Stimulated activated CD8-positive, alpha-beta memory T cell treated with anti-CD3 and anti-CD28 coated beads, Interleukin-12 subunit alpha, Interleukin-12 subunit beta, amount 100 ng/mL, for 4 hours (primary cell): ENCODE measurements around the gene VMP1.
"Not testable (repeated sequence)": the region's sequence is repeated elsewhere in the genome, so short reads cannot be mapped to it uniquely, and the experiment has no call there.

Experiments
- DNase-seq: peaks from one replicate; pipeline ENCODE4 v3.0.0-alpha.2; 2020; ENCODE audit warnings: low read depth

VMP1 gene

GRCh38 chr17:59863616-59864015 is 156.2 kb downstream of the VMP1 start:
- no peak for DNase-seq

GRCh38 chr17:59869941-59870218 is 162.4 kb downstream of the VMP1 start:
- no peak for DNase-seq

GRCh38 chr17:59870482-59870881 is 163.0 kb downstream of the VMP1 start:
- DNase-seq = no peak

- DNase-seq = no peak
Observed at GRCh38 chr17:59872351-59872750, 164.9 kb downstream of the VMP1 start.

GRCh38 chr17:59873414-59873813 is 166.0 kb downstream of the VMP1 start:
- DNase-seq = not testable (repeated sequence)

GRCh38 chr17:59874376-59874775 is 166.9 kb downstream of the VMP1 start:
- no peak for DNase-seq

GRCh38 chr17:59876107-59876506 is 168.7 kb downstream of the VMP1 start:
- DNase-seq = no peak

- DNase-seq = no peak
Observed at GRCh38 chr17:59877965-59878364, 170.5 kb downstream of the VMP1 start.

- no peak for DNase-seq
Observed at GRCh38 chr17:59878624-59879023, 171.2 kb downstream of the VMP1 start.

GRCh38 chr17:59884861-59885260 is 177.4 kb downstream of the VMP1 start:
- DNase-seq = no peak

- no peak for DNase-seq
Observed at GRCh38 chr17:59888145-59888750, 180.8 kb downstream of the VMP1 start.

- DNase-seq = no peak
Observed at GRCh38 chr17:59890720-59891119, 183.3 kb downstream of the VMP1 start.
